NCI-H2171 (cell line): ENCODE measurements around the gene TNS3.

ENCODE experiments used
- DNase-seq: peaks from one replicate; lab custom pipeline; 2025; lab: John Stamatoyannopoulos, UW

Gene TNS3

GRCh38 chr7:47258798-47259197 lies 323.1 kb downstream of the TNS3 start:
- DNase-seq = no peak

- DNase-seq = no peak
These were observed 325.9 kb downstream of the TNS3 start for GRCh38 chr7:47256016-47256415.

GRCh38 chr7:47255441-47255840 lies 326.5 kb downstream of the TNS3 start:
- no peak for DNase-seq

GRCh38 chr7:47255007-47255406 lies 326.9 kb downstream of the TNS3 start:
- DNase-seq = no peak

- DNase-seq = peak; percentile 54
These were observed 327.6 kb downstream of the TNS3 start for GRCh38 chr7:47254081-47254977.

GRCh38 chr7:47253650-47254080 lies 328.2 kb downstream of the TNS3 start:
- DNase-seq = no peak

GRCh38 chr7:47252675-47253074 lies 329.2 kb downstream of the TNS3 start:
- DNase-seq = no peak

- no peak for DNase-seq
These were observed 332.6 kb downstream of the TNS3 start for GRCh38 chr7:47249361-47249760.

- DNase-seq = no peak
These were observed 333.1 kb downstream of the TNS3 start for GRCh38 chr7:47248797-47249196.

GRCh38 chr7:47247132-47247531 lies 334.8 kb downstream of the TNS3 start:
- no peak for DNase-seq

- DNase-seq = no peak
These were observed 337.2 kb downstream of the TNS3 start for GRCh38 chr7:47244692-47245091.

GRCh38 chr7:47241112-47242065 lies 340.5 kb downstream of the TNS3 start:
- no peak for DNase-seq

GRCh38 chr7:47239931-47240421 lies 341.9 kb downstream of the TNS3 start:
- no peak for DNase-seq

GRCh38 chr7:47239034-47239433 lies 342.9 kb downstream of the TNS3 start:
- DNase-seq = no peak

GRCh38 chr7:47236480-47237129 lies 345.3 kb downstream of the TNS3 start:
- no peak for DNase-seq

- DNase-seq = no peak
These were observed 347.9 kb downstream of the TNS3 start for GRCh38 chr7:47233996-47234395.

GRCh38 chr7:47232751-47233412 lies 349.0 kb downstream of the TNS3 start:
- no peak for DNase-seq

GRCh38 chr7:47231627-47232026 lies 350.3 kb downstream of the TNS3 start:
- DNase-seq = no peak

GRCh38 chr7:47231032-47231431 lies 350.9 kb downstream of the TNS3 start:
- DNase-seq = no peak

GRCh38 chr7:47228386-47229014 lies 353.4 kb downstream of the TNS3 start:
- no peak for DNase-seq

- no peak for DNase-seq
These were observed 354.1 kb downstream of the TNS3 start for GRCh38 chr7:47227762-47228177.
